Mammary epithelial cell (primary cell): ENCODE data around the gene LGR6.

ENCODE experiments used
- EZH2 ChIP-seq: IDR thresholded peaks from 2 replicates; pipeline ENCODE4 v1.6.1; 2012; ENCODE audit warnings: low read length, inconsistent platforms, borderline replicate concordance
- TF ChIP-seq, protein P1 (sequence below), 2 donors: IDR thresholded peaks in 1 of 2; conservative IDR thresholded peaks in 1 of 2; 2 replicates each; pipeline ENCODE4 v1.5.1; 2011 to 2012; ENCODE audit warnings: inconsistent platforms in 2 of 2, low read length in 2 of 2, mild to moderate bottlenecking in 2 of 2, control low read depth in 1 of 2, low read depth in 1 of 2; ENCODE audit not compliant: insufficient read depth in 1 of 2; ENCODE audit errors: extremely low read depth in 1 of 2

DNA sequence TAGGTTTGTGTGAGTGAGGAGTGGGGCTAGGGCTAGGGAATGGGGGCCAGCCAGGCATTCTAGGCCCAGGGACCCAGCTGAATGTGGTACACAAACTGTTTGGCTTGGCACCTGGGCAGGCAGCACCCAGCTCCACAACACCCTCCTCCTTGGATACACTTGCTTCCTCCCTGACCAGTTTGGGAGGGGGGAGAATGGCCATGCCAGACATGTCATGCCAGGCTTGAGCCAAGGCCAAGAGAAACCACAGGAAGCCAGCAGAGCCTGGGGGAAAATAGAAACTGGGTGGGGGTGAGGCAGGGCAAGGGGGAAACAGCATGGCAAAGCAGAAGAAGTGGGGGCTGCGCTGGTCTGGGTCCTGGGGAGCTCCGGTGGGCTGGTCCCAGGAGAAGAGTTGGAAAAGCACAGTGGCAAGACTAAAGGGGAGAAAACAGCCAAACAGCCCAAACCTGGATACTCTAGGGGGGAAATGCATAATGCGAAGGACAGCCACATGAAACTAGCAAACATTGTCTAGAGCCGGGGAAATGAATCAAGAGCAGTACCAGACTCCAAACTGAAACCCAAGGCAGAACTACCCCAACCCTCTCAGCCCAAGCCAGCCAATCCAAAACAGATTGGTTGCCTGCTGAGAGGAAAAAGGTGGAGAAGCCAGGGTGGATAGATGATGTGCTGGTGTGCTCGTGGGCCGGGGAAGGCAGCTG is 47.9 kb downstream of the LGR6 start:
- TF ChIP-seq EZH2 = no peak
- TF ChIP-seq, protein P1, sequence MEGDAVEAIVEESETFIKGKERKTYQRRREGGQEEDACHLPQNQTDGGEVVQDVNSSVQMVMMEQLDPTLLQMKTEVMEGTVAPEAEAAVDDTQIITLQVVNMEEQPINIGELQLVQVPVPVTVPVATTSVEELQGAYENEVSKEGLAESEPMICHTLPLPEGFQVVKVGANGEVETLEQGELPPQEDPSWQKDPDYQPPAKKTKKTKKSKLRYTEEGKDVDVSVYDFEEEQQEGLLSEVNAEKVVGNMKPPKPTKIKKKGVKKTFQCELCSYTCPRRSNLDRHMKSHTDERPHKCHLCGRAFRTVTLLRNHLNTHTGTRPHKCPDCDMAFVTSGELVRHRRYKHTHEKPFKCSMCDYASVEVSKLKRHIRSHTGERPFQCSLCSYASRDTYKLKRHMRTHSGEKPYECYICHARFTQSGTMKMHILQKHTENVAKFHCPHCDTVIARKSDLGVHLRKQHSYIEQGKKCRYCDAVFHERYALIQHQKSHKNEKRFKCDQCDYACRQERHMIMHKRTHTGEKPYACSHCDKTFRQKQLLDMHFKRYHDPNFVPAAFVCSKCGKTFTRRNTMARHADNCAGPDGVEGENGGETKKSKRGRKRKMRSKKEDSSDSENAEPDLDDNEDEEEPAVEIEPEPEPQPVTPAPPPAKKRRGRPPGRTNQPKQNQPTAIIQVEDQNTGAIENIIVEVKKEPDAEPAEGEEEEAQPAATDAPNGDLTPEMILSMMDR (conservative IDR thresholded peaks at IDR 0.05 in 1 of 2, IDR thresholded peaks at IDR 0.05 in 1 of 2; ENCODE audit: extremely low read depth in 1 of 2, insufficient read depth in 1 of 2, low read depth in 1 of 2, low read length in 2 of 2) = no peak
